Measurements from ENCODE around the gene ITPRID1.

ITPRID1 gene

DNA sequence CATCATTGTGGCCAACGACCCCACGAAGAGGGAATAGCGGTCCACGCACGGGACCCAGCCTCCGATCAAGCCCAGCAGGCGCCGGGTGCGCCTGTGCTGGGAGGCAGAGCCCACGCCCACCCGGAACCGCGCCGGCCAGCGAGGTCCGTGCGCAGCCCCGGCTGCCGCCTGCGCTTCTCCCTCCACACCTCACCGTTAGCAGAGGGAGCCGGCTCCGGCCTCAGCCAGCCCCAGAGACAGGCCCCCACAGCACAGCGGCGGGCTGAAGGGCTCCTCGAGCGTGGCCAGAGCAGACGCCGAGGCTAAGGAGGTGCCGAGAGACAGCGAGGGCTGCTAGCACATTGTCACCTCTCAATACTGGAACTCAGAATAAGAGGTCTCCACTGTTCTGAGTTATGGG lies 3.6 kb downstream of the ITPRID1 start:
- Histone ChIP-seq H2AFZ (ENCODE audit: low read length) (no peak overlapping the region), H3K4me1 (ENCODE audit: insufficient read depth, low read length, poor library complexity, severe bottlenecking) (no peaks in the 10 kb centered on the region), H3K4me2 (ENCODE audit: low read depth, low read length, poor library complexity, severe bottlenecking) (no peak overlapping the region), H4K20me1 (ENCODE audit: insufficient read depth, low read length, poor library complexity, severe bottlenecking) (no peaks in the 10 kb centered on the region), H3K36me3 (ENCODE audit: insufficient read depth, low read length) (no peaks in the 10 kb centered on the region), H3K9ac (ENCODE audit: low read depth, low read length, poor library complexity, severe bottlenecking) (no peak overlapping the region), H3F3A (ENCODE audit: low read depth) (no peaks in the 10 kb centered on the region), H3K27me3 (ENCODE audit: insufficient read depth, low read length, poor library complexity, severe bottlenecking) (no peaks in the 10 kb centered on the region), H3K79me2 (ENCODE audit: insufficient read depth, low read length) (no peaks in the 10 kb centered on the region), H3K4me3 (ENCODE audit: low read length, poor library complexity, severe bottlenecking) (no peak overlapping the region), H3K9me3 (ENCODE audit: insufficient read depth, low read depth, low read length) (no peaks in the 10 kb centered on the region; the same call in 1 of the 2 replicates), H3K9me2 (replicated peaks; ENCODE audit: low read depth, low read length) (no peaks in the 10 kb centered on the region)
- no peak for TF ChIP-seq EZH2phosphoT487 (IDR thresholded peaks at IDR 0.05; ENCODE audit: borderline replicate concordance)
- TF ChIP-seq, protein P1, sequence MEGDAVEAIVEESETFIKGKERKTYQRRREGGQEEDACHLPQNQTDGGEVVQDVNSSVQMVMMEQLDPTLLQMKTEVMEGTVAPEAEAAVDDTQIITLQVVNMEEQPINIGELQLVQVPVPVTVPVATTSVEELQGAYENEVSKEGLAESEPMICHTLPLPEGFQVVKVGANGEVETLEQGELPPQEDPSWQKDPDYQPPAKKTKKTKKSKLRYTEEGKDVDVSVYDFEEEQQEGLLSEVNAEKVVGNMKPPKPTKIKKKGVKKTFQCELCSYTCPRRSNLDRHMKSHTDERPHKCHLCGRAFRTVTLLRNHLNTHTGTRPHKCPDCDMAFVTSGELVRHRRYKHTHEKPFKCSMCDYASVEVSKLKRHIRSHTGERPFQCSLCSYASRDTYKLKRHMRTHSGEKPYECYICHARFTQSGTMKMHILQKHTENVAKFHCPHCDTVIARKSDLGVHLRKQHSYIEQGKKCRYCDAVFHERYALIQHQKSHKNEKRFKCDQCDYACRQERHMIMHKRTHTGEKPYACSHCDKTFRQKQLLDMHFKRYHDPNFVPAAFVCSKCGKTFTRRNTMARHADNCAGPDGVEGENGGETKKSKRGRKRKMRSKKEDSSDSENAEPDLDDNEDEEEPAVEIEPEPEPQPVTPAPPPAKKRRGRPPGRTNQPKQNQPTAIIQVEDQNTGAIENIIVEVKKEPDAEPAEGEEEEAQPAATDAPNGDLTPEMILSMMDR (conservative IDR thresholded peaks at IDR 0.05; ENCODE audit: low read length) = no peak

- Histone ChIP-seq H3F3A (ENCODE audit: low read depth) (no peaks in the 10 kb centered on the region), H3K4me1 (ENCODE audit: insufficient read depth, low read length, poor library complexity, severe bottlenecking) (no peaks in the 10 kb centered on the region), H2AFZ (ENCODE audit: low read length) (no peak overlapping the region), H3K36me3 (ENCODE audit: insufficient read depth, low read length) (no peaks in the 10 kb centered on the region), H3K4me2 (ENCODE audit: low read depth, low read length, poor library complexity, severe bottlenecking) (no peak overlapping the region), H3K9me2 (replicated peaks; ENCODE audit: low read depth, low read length) (no peaks in the 10 kb centered on the region), H3K27me3 (ENCODE audit: insufficient read depth, low read length, poor library complexity, severe bottlenecking) (no peaks in the 10 kb centered on the region), H3K9me3 (ENCODE audit: insufficient read depth, low read depth, low read length) (no peaks in the 10 kb centered on the region; the same call in 1 of the 2 replicates), H3K9ac (ENCODE audit: low read depth, low read length, poor library complexity, severe bottlenecking) (no peak overlapping the region), H3K4me3 (ENCODE audit: low read length, poor library complexity, severe bottlenecking) (no peak overlapping the region), H4K20me1 (ENCODE audit: insufficient read depth, low read length, poor library complexity, severe bottlenecking) (no peaks in the 10 kb centered on the region), H3K79me2 (ENCODE audit: insufficient read depth, low read length) (no peaks in the 10 kb centered on the region)
- TF ChIP-seq EZH2phosphoT487 (IDR thresholded peaks at IDR 0.05; ENCODE audit: borderline replicate concordance) = no peak
- TF ChIP-seq, protein P1 (conservative IDR thresholded peaks at IDR 0.05; ENCODE audit: low read length) = no peak
These were observed 4.9 kb downstream of the ITPRID1 start for GRCh38 chr7:31518766-31519165.

DNA sequence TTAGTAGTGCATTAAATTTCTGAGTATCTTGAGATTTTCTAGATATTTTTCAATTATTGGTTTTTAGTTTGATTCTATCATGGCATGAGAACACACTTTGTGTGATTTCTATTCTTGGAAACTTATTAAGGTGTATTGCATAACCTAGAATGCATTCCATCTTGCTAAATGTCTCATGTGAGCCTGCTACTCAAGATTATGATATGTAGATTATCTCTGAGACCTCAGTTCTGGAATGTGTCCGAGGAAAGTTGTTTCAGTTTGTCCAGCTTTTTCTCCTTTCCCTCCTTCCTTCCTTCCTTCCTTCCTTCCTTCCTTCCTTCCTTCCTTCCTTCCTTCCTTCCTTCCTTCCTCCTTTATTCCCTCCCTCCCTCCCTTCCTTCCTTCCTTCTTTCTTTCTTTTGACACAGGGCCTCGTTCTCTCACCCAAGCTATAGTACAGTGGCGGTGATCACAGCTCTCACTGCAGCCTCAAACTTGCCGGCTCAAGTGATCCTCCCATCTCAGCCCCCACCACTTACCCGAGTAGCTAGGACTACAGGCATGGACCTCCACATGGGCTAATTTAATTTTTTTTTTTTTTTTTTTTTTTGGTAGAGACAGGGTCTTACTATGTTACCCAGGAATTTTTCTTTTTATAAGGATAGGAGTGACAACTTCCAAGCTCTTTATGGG lies 7.6 kb downstream of the ITPRID1 start:
- H3F3A ChIP-seq (ENCODE audit: low read depth) = no peaks in the 10 kb centered on the region
- H3K27me3 ChIP-seq (ENCODE audit: insufficient read depth, low read length, poor library complexity, severe bottlenecking) = no peaks in the 10 kb centered on the region
- H3K4me2 ChIP-seq (ENCODE audit: low read depth, low read length, poor library complexity, severe bottlenecking) = no peak overlapping the region
- H3K9me2 ChIP-seq (replicated peaks; ENCODE audit: low read depth, low read length) = no peaks in the 10 kb centered on the region
- H3K9ac ChIP-seq (ENCODE audit: low read depth, low read length, poor library complexity, severe bottlenecking) = no peak overlapping the region
- H3K4me1 ChIP-seq (ENCODE audit: insufficient read depth, low read length, poor library complexity, severe bottlenecking) = no peaks in the 10 kb centered on the region
- H3K36me3 ChIP-seq (ENCODE audit: insufficient read depth, low read length) = no peaks in the 10 kb centered on the region
- H2AFZ ChIP-seq (ENCODE audit: low read length) = no peak overlapping the region
- TF ChIP-seq EZH2phosphoT487 (IDR thresholded peaks at IDR 0.05; ENCODE audit: borderline replicate concordance) = no peak
- TF ChIP-seq, protein P1 (conservative IDR thresholded peaks at IDR 0.05; ENCODE audit: low read length) = no peak
- H3K4me3 ChIP-seq (ENCODE audit: low read length, poor library complexity, severe bottlenecking) = no peak overlapping the region
- H4K20me1 ChIP-seq (ENCODE audit: insufficient read depth, low read length, poor library complexity, severe bottlenecking) = no peaks in the 10 kb centered on the region
- H3K79me2 ChIP-seq (ENCODE audit: insufficient read depth, low read length) = no peaks in the 10 kb centered on the region
- no peaks in the 10 kb centered on the region; the same call in 1 of the 2 replicates for H3K9me3 ChIP-seq (ENCODE audit: insufficient read depth, low read depth, low read length)
